Adrenal gland (tissue), 12 donors: Measurements from ENCODE around the gene BMP8B. TPM values are rescaled to one million over a fixed set of nuclear protein-coding genes. Genes with fewer than 3 reads are reported as not detected.

ENCODE experiments used
- DNase-seq, 7 donors: peaks; one replicate each; pipeline ENCODE4 v3.0.0-alpha.2; 2019 to 2020
- H3K27ac ChIP-seq, 5 donors: fragments of 200-600 bp; sonication (generic) in 4 of 5; 1 replicate in 3 of 5; 2 replicates in 2 of 5; pipeline versions ENCODE4 v1.5.1 to v1.8.0; 2016 to 2020; ENCODE audit warnings: mild to moderate bottlenecking in 1 of 5
- H3K27me3 ChIP-seq: fragments of 200-600 bp; 2 replicates; pipeline ENCODE4 v1.8.0; 2021
- H3K36me3 ChIP-seq, 2 donors: fragments of 200-600 bp; replicated peaks in 1 of 2; 1 replicate in 1 of 2; 2 replicates in 1 of 2; pipeline versions ENCODE4 v1.5.1 to v1.8.0; 2018 to 2022
- H3K4me1 ChIP-seq, 2 donors: fragments of 200-600 bp; replicated peaks in 1 of 2; 1 replicate in 1 of 2; 2 replicates in 1 of 2; pipeline versions ENCODE4 v1.5.1 to v1.8.0; 2018 to 2021
- H3K4me3 ChIP-seq, 4 donors: fragments of 200-600 bp; sonication (generic) in 3 of 4; one replicate each; pipeline ENCODE4 v1.5.1; 2016 to 2018
- H3K9me3 ChIP-seq, 3 donors: fragments of 200-600 bp; sonication (generic) in 1 of 3; replicated peaks in 1 of 3; 1 replicate in 2 of 3; 2 replicates in 1 of 3; pipeline versions ENCODE4 v1.5.1 to v1.8.0; 2016 to 2021
- POLR2A ChIP-seq, 2 donors: fragments of 450-650 bp; IDR thresholded peaks; one replicate each; pipeline ENCODE4 v1.6.1; 2017; ENCODE audit warnings: antibody characterized with exemption in 2 of 2, mild to moderate bottlenecking in 2 of 2, moderate library complexity in 1 of 2
- WGBS, 4 donors: extraction: QIAGEN DNeasy Blood & Tissue Kit in 2 of 4; methylation state at CpG; one replicate each; pipeline versions ENCODE4 v1.1.5 to v1.1.7; 2013 to 2017; 5-methylcytosine and 5-hydroxymethylcytosine counted together
- intact Hi-C, 2 donors: fragments of 100-400 bp; cut with DNase I; formaldehyde crosslinking; loops; one replicate each; pipeline versions ENCODE4 v1.14.1 to v1.15.0; 2022 to 2023
- polyA plus RNA-seq, 3 donors: library from polyadenylated mRNA; stranded (reverse); fragments of 200-250 nt in 2 of 3; fragments of 350-450 nt in 1 of 3; fragmentation: Illumina TruSeq in 1 of 3; extraction: RNeasy Lipid Tissue Mini Kit (QIAGEN cat#74804) in 1 of 3; gene quantifications; one replicate each; pipeline ENCODE4 v1.2.3, GENCODE V29; 2013 to 2014
- total RNA-seq, 9 donors: library from RNA; depleted of rRNA in 4 of 9; stranded (reverse); fragments of >200 nt in 4 of 9; fragments of 120-200 nt in 1 of 9; fragmentation: NEBNext Ultra II Directional in 1 of 9; extraction: Animal tissue kit (Norgen Biotek cat#: 25700) in 1 of 9; gene quantifications; one replicate each; pipeline versions ENCODE4 v1.1.0 to v1.2.4, GENCODE V29; 2013 to 2023
- TF ChIP-seq, protein P1 (sequence below), 6 experiments: fragments of 450-650 bp in 4 of 6; fragments of 200-600 bp in 2 of 6; sonication (generic) in 1 of 6; IDR thresholded peaks; 1 replicate in 5 of 6; 2 replicates in 1 of 6; pipeline versions ENCODE4 v1.5.1 to v1.8.0; 2016 to 2021; ENCODE audit warnings: antibody characterized with exemption in 6 of 6, mild to moderate bottlenecking in 2 of 6, moderate library complexity in 1 of 6
- donor health status: healthy with polysubstance abuse.
- donor health status: Bipolar disorder and iron deficiency.
- donor health status: DM: yes; HTN: yes; CAD: no.
- donor health status: DM: no; HTN: no; CAD: no.
- donor health status: DM: no; HTN: no; CAD: no.
- donor health status: DM: yes; HTN: yes; CAD: no.

Gene BMP8B
- total and polyA plus RNA-seq, 12 donors, result 0.09 to 5.9 (median 1.0) TPM; not detected in 1

DNA sequence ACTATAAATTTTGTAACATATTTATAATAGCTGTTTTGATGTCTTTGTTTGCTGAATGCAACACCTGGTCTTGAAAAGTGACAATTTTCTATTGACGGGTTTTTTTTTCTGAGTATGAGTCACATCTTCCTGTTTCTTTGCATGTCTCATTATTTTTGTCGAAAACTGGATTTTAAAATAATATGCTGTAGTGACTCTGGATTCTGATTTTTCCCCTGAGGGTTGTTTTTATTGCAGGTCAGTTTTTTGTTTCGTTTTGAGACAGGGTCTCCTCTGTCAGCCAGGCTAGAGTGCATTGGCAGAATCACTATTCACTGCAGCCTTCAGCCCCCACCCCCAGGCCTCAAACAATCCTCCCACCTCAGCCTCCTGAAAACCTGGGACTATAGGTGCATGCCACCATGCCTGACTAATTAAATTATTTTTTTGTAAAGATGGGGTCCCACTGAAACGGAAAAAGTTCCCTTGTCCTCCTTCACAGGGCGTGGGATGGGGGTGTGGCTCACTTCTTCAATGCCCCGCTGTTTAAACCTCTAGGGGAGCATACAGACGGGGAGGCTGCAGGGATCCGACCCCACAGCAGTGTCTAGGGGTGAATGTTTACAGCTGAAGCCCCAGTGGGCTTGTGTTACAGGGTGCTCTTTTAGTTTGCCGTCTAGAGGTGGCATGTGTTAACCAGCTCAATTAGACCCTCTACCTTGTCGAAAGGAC lies 61.3 kb downstream of the BMP8B start:
- Histone ChIP-seq H3K36me3 (no peaks in the 10 kb centered on the region), H3K4me3 (no peak overlapping the region), H3K27ac (peak overlapping the region in 1 of 5 donors; percentile 22), H3K4me1 (no peaks in the 10 kb centered on the region), H3K27me3 (peaks cover 26% of the 10 kb centered on the region), H3K9me3 (no peaks in the 10 kb centered on the region)
- intact Hi-C loops, result no loop called here
- DNase-seq, result no peak
- TF ChIP-seq POLR2A (IDR thresholded peaks at IDR 0.05), result no peak
- TF ChIP-seq, protein P1, sequence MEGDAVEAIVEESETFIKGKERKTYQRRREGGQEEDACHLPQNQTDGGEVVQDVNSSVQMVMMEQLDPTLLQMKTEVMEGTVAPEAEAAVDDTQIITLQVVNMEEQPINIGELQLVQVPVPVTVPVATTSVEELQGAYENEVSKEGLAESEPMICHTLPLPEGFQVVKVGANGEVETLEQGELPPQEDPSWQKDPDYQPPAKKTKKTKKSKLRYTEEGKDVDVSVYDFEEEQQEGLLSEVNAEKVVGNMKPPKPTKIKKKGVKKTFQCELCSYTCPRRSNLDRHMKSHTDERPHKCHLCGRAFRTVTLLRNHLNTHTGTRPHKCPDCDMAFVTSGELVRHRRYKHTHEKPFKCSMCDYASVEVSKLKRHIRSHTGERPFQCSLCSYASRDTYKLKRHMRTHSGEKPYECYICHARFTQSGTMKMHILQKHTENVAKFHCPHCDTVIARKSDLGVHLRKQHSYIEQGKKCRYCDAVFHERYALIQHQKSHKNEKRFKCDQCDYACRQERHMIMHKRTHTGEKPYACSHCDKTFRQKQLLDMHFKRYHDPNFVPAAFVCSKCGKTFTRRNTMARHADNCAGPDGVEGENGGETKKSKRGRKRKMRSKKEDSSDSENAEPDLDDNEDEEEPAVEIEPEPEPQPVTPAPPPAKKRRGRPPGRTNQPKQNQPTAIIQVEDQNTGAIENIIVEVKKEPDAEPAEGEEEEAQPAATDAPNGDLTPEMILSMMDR (IDR thresholded peaks at IDR 0.05), result no peak
- WGBS, 4 donors, result 40 to 56% (median 53%) methylated on average over 9 to 10 of the region's 10 CpGs

DNA sequence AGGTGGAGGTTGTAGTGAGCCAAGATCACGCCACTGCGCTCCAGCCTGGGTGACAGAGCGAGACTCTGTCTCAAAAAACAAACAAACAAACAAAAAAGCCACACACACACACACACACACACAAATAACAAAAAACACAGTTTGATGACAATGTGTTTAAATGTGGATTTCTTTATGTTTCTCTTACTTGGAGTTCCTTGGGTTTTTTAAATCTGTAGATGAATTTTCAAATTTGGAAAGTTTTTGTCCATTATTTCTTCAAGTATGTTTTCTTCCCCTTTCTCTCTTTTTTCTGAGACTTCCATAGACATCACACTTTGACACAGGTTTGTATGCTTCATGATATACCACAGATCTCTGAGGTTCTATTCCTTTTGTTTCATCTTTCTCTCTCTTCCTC lies 62.1 kb downstream of the BMP8B start:
- no peaks in the 10 kb centered on the region for H3K9me3 ChIP-seq
- H3K27me3 ChIP-seq, result peaks cover 26% of the 10 kb centered on the region
- WGBS, 4 donors, result 72 to 95% (median 83%) methylated on average over 3 of the region's 3 CpGs
- TF ChIP-seq, protein P1 (IDR thresholded peaks at IDR 0.05), result no peak
- TF ChIP-seq POLR2A (IDR thresholded peaks at IDR 0.05), result no peak
- intact Hi-C loops, result no loop called here
- no peaks in the 10 kb centered on the region for H3K36me3 ChIP-seq
- H3K4me1 ChIP-seq, result no peaks in the 10 kb centered on the region
- no peak for DNase-seq
- H3K4me3 ChIP-seq, result no peak overlapping the region
- H3K27ac ChIP-seq, result no peak overlapping the region

DNA sequence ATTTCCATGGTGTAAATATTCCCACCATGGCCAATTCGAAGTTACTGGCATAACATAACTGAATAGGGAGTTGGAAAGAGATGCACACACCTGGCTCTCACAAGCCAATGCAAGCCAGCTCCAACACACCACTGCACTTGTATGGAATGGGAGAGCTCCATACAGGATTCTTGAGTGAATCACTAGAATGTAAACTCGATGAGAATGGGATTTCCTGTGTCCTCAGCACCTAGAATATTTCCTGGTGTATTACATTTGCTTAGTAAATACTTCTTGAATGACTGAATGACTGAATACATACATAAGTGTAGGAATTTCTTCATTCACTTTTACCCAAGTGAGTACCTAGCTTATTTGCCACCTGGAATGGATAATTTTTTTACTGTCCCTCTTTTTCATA lies 66.2 kb downstream of the BMP8B start:
- WGBS, 4 donors, result 18 to 27% (median 22%) methylated on average over 2 of the region's 2 CpGs
- H3K27ac ChIP-seq, result no peak overlapping the region
- no peaks in the 10 kb centered on the region for H3K4me1 ChIP-seq
- H3K4me3 ChIP-seq, result no peak overlapping the region
- peaks cover 11% of the 10 kb centered on the region for H3K27me3 ChIP-seq
- no peak for DNase-seq
- intact Hi-C loops, result no loop called here
- TF ChIP-seq POLR2A (IDR thresholded peaks at IDR 0.05), result no peak
- TF ChIP-seq, protein P1 (IDR thresholded peaks at IDR 0.05), result no peak
- no peaks in the 10 kb centered on the region for H3K36me3 ChIP-seq
- H3K9me3 ChIP-seq, result no peaks in the 10 kb centered on the region

DNA sequence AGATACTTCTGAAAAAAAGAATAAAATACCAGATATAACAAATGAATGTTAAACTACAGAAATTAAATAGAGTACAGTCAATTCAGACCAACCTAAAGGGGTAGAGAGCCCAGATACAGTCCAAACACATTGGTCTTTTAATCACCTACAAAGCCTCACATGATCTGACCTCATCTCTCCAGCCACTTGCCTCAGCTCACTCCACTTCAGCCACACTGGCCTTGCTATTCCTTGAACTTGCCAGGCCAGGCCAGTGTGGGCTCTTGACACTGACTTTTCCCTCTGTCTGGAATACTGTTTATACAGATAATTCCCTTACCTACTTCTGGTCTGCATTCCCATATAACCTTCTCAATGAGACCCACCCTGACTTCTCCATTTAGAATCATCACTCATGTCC lies 67.0 kb downstream of the BMP8B start:
- Histone ChIP-seq H3K9me3 (no peaks in the 10 kb centered on the region), H3K4me1 (no peaks in the 10 kb centered on the region), H3K27ac (peak overlapping the region in 1 of 5 donors; percentile 9), H3K36me3 (no peaks in the 10 kb centered on the region), H3K27me3 (peaks cover 6% of the 10 kb centered on the region), H3K4me3 (no peak overlapping the region)
- no peak for TF ChIP-seq POLR2A (IDR thresholded peaks at IDR 0.05)
- TF ChIP-seq, protein P1 (IDR thresholded peaks at IDR 0.05), result no peak
- intact Hi-C loops, result loop anchor here in 1 of 2 donors (2.0 kb wide), 1 partner anchor 115 kb away; no protein-coding TSS in a partner anchor
- DNase-seq, result no peak
